ENCODE results near the gene FGF19.
A peak's percentile ranks its signal among the peaks of the same experiment; 100 is the strongest.

Gene FGF19

GRCh38 chr11:69703768-69704507, at the start of gene FGF19:
FGF19 (minus strand) TSS chr11:69704022; CDS start chr11:69703876, 146 bp downstream.
- no peak for DNase-seq (ENCODE audit: low read depth)

- no peak for DNase-seq (ENCODE audit: low read depth)
These were observed 49.1 kb upstream of the FGF19 start for GRCh38 chr11:69752890-69753289.

- no peak for DNase-seq (ENCODE audit: low read depth)
These were observed 47.2 kb upstream of the FGF19 start for GRCh38 chr11:69750875-69751597.

GRCh38 chr11:69750108-69750850, 46.5 kb upstream of the FGF19 start:
- DNase-seq (ENCODE audit: low read depth) = no peak

- no peak for DNase-seq (ENCODE audit: low read depth)
These were observed 44.8 kb upstream of the FGF19 start for GRCh38 chr11:69748637-69749036.

- no peak for DNase-seq (ENCODE audit: low read depth)
These were observed 43.2 kb upstream of the FGF19 start for GRCh38 chr11:69746752-69747742.

- no peak for DNase-seq (ENCODE audit: low read depth)
These were observed 42.3 kb upstream of the FGF19 start for GRCh38 chr11:69746140-69746539.

GRCh38 chr11:69745201-69745600, 41.4 kb upstream of the FGF19 start:
- no peak for DNase-seq (ENCODE audit: low read depth)

GRCh38 chr11:69744435-69744834, 40.6 kb upstream of the FGF19 start:
- DNase-seq (ENCODE audit: low read depth) = peak; percentile 83

GRCh38 chr11:69734841-69735240, 31.0 kb upstream of the FGF19 start:
- DNase-seq (ENCODE audit: low read depth) = no peak

GRCh38 chr11:69734367-69734766, 30.5 kb upstream of the FGF19 start:
- no peak for DNase-seq (ENCODE audit: low read depth)

GRCh38 chr11:69732910-69733309, 29.1 kb upstream of the FGF19 start:
- no peak for DNase-seq (ENCODE audit: low read depth)

GRCh38 chr11:69731110-69731509, 27.3 kb upstream of the FGF19 start:
- DNase-seq (ENCODE audit: low read depth) = no peak

- DNase-seq (ENCODE audit: low read depth) = no peak
These were observed 26.7 kb upstream of the FGF19 start for GRCh38 chr11:69730500-69730899.

GRCh38 chr11:69729252-69729651, 25.4 kb upstream of the FGF19 start:
- DNase-seq (ENCODE audit: low read depth) = no peak

- no peak for DNase-seq (ENCODE audit: low read depth)
These were observed 23.4 kb upstream of the FGF19 start for GRCh38 chr11:69727266-69727665.

GRCh38 chr11:69726481-69726880, 22.7 kb upstream of the FGF19 start:
- DNase-seq (ENCODE audit: low read depth) = no peak

- DNase-seq (ENCODE audit: low read depth) = no peak
These were observed 22.2 kb upstream of the FGF19 start for GRCh38 chr11:69726019-69726418.

- DNase-seq (ENCODE audit: low read depth) = no peak
These were observed 17.9 kb upstream of the FGF19 start for GRCh38 chr11:69721745-69722144.

GRCh38 chr11:69721106-69721505, 17.3 kb upstream of the FGF19 start:
- DNase-seq (ENCODE audit: low read depth) = no peak

- DNase-seq (ENCODE audit: low read depth) = no peak
These were observed 15.1 kb upstream of the FGF19 start for GRCh38 chr11:69718912-69719311.

- no peak for DNase-seq (ENCODE audit: low read depth)
These were observed 14.3 kb upstream of the FGF19 start for GRCh38 chr11:69718147-69718546.

All from HS-27A (cell line).